ENCODE data around the gene SLC38A10. TPM values are rescaled to one million over a fixed set of nuclear protein-coding genes. Genes with fewer than 3 reads are reported as not detected.
A peak's percentile ranks its signal among the peaks of the same experiment; 100 is the strongest.

Gene SLC38A10
- total and polyA plus RNA-seq, 7 experiments from 2014 or later, result 45.0 to 122 (median 84.8) TPM

DNA sequence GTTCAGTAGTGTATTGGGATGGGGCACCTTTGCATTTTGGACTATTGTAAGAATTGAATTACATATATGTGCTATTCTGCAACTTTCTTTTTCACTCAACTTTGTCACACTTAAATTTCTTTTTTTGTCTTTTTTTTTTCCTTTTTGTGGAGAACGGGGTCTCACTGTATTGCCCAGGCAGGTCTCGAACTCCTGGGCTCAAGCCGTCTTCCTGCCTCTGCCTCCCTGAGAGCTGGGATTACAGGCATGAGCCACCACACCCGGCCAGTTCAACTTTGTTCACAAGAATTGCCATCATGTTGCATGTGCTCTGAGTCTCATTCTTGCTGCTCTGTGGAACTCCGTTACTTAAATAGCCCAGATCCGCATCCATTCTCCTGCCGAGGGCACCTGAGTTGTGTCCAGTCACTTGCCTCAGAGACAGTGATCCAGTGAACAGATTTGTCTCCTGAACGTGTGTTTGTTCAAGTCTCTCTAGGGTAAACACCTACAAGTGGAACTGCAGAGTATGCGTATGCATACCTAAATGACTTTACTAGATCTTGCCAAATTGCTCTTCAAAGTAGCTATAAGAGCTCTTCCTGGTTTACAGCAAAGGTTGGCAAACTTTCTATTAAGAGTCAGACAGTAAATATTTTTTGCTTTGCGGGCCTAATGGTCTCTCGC is 3.4 kb upstream of the SLC38A10 start:
- POLR2A ChIA-PET, result no interaction called here

DNA sequence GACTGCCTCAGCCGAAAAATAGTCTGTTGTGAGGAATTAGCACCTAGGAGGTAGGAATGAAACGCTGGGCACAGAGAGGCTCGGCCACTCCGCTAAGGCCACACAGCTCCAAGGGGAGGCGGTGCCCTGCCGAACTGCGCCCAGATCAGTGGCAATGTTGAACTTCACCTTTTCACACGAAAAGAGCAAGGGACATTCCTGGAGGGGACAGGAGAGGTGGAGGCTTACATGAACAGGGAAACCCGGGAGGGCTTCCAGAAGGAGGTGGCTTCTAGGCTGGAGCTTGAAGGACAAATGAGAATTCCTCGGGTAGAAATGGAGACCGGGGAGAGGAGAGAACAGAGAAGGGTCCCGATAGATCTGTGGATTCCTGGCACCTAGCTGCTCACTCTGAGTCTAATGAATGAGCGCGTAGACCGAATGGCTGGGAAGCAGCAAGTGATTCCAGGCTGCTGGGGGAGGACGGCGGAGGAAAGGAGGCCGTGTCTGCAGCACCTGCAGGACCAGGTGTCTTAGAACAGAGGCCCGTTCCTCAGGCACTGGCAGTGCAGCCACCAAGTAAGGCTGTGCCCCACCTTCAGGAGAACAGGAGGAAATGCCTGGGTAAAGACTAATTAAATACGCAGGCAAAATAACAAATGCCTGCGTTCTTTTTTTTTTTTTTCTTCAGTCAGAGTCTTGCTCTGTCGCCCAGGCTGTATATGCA is 722 bp upstream of the SLC38A10 start:
- H3K27ac ChIP-seq (ENCODE audit: low read depth, low read length), result peak overlapping the region; percentile 94
- no peaks in the 10 kb centered on the region for H3K27me3 Mint-ChIP-seq
- peaks cover 0 to 7% (median 0%) of the 10 kb centered on the region in 5 donors for H3K36me3 Mint-ChIP-seq
- peak; percentile 58 for ATAC-seq
- ChIA-PET CTCF (interaction anchor here (1.1 to 1.2 kb wide), 3 partner anchors 10 to 189 kb away, joined by 3 to 4 read pairs (median 3); no protein-coding TSS in a partner anchor), POLR2A (interaction anchor here (0.9 to 1.9 kb wide), 9 partner anchors 10 to 257 kb away, joined by 3 to 13 read pairs (median 4); partner anchors contain the start of genes NDUFAF8 and TEPSIN)
- peak overlapping the region; percentile 92 to 99 (median 97) for H3K4me3 Mint-ChIP-seq
- peaks cover 17 to 47% (median 33%) of the 10 kb centered on the region in 7 donors for H3K4me1 Mint-ChIP-seq
- peak in 8 of 9 donors; percentile 32 to 72 (median 64) for DNase-seq
- H3K4me1 ChIP-seq (ENCODE audit: control insufficient read depth in 2 of 2, insufficient read depth in 2 of 2, low read length in 2 of 2), result peaks cover 22% of the 10 kb centered on the region in 2 donors
- no peaks in the 10 kb centered on the region for H3K9me3 ChIP-seq (ENCODE audit: control insufficient read depth in 2 of 3, low read length in 3 of 3)
- no peaks in the 10 kb centered on the region for H3K9me3 Mint-ChIP-seq
- peak overlapping the region; percentile 90 to 98 (median 96) for H3K27ac Mint-ChIP-seq
- H3K27me3 ChIP-seq (ENCODE audit: control insufficient read depth in 2 of 2, insufficient read depth in 2 of 2, low read length in 2 of 2), result no peaks in the 10 kb centered on the region
- peak overlapping the region; percentile 82 for H3K4me3 ChIP-seq (ENCODE audit: low read length)
- intact Hi-C loops (cut with micrococcal nuclease), result loop anchor here (1.0 to 10.0 kb wide), 10 partner anchors 11 to 387 kb away; partner anchors contain the start of genes FAAP100 (in 2 of the 2), ACTG1 (in 1 of the 2), ARL16 (in 1 of the 2) and BAHCC1 (in 1 of the 2)
- peaks cover 0 to 11% (median 0%) of the 10 kb centered on the region in 3 experiments for H3K36me3 ChIP-seq (ENCODE audit: control insufficient read depth in 2 of 3, insufficient read depth in 3 of 3, low read length in 3 of 3)

More for the DNA sequence above, 3.4 kb upstream of the SLC38A10 start:
- Histone ChIP-seq H3K9me3 (ENCODE audit: control insufficient read depth in 2 of 3, low read length in 3 of 3) (no peaks in the 10 kb centered on the region), H3K36me3 (ENCODE audit: control insufficient read depth in 2 of 3, insufficient read depth in 3 of 3, low read length in 3 of 3) (peaks cover 0 to 11% (median 0%) of the 10 kb centered on the region in 3 experiments), H3K27me3 (ENCODE audit: control insufficient read depth in 2 of 2, insufficient read depth in 2 of 2, low read length in 2 of 2) (no peaks in the 10 kb centered on the region), H3K27ac (ENCODE audit: low read depth, low read length) (no peak overlapping the region), H3K4me3 (ENCODE audit: low read length) (no peak overlapping the region), H3K4me1 (ENCODE audit: control insufficient read depth in 2 of 2, insufficient read depth in 2 of 2, low read length in 2 of 2) (peaks cover 16 to 17% of the 10 kb centered on the region in 2 donors)
- Mint-ChIP-seq H3K27ac (peak overlapping the region in 4 of 9 donors; percentile 6 to 54 (median 24)), H3K9me3 (no peaks in the 10 kb centered on the region), H3K4me3 (peak overlapping the region in 2 of 10 donors; percentile 21 to 68), H3K4me1 (peaks cover 17 to 25% (median 18%) of the 10 kb centered on the region in 7 donors), H3K27me3 (no peaks in the 10 kb centered on the region), H3K36me3 (peaks cover 0 to 6% (median 0%) of the 10 kb centered on the region in 5 donors)
- intact Hi-C loops (cut with micrococcal nuclease), result loop anchor here in 1 of 2 donors (10.0 kb wide), 2 partner anchors 96 to 216 kb away; partner anchors contain the start of genes ACTG1 and BAHCC1
- no peak for DNase-seq
- CTCF ChIA-PET, result no interaction called here
- no peak for ATAC-seq

GRCh38 chr17:81294512-81295030 is 536 bp downstream of the SLC38A10 start:
- Histone ChIP-seq H3K27me3 (ENCODE audit: control insufficient read depth in 2 of 2, insufficient read depth in 2 of 2, low read length in 2 of 2) (no peaks in the 10 kb centered on the region), H3K9me3 (ENCODE audit: control insufficient read depth in 2 of 3, low read length in 3 of 3) (no peaks in the 10 kb centered on the region), H3K27ac (ENCODE audit: low read depth, low read length) (peak overlapping the region; percentile 94), H3K36me3 (ENCODE audit: control insufficient read depth in 2 of 3, insufficient read depth in 3 of 3, low read length in 3 of 3) (peaks cover 0 to 16% (median 0%) of the 10 kb centered on the region in 3 experiments), H3K4me1 (ENCODE audit: control insufficient read depth in 2 of 2, insufficient read depth in 2 of 2, low read length in 2 of 2) (peaks cover 22% of the 10 kb centered on the region in 2 donors), H3K4me3 (ENCODE audit: low read length) (peak overlapping the region; percentile 82)
- Mint-ChIP-seq H3K9me3 (no peaks in the 10 kb centered on the region), H3K27me3 (no peaks in the 10 kb centered on the region), H3K36me3 (peaks cover 0 to 9% (median 0%) of the 10 kb centered on the region in 5 donors), H3K4me1 (peaks cover 22 to 54% (median 39%) of the 10 kb centered on the region in 7 donors), H3K4me3 (peak overlapping the region; percentile 86 to 99 (median 90)), H3K27ac (peak overlapping the region; percentile 81 to 96 (median 92))
- intact Hi-C loops (cut with micrococcal nuclease), result loop anchor here (1.0 to 10.0 kb wide), 10 partner anchors 9 to 388 kb away; partner anchors contain the start of genes FAAP100 (in 2 of the 2), ACTG1 (in 1 of the 2), ARL16 (in 1 of the 2) and BAHCC1 (in 1 of the 2)
- ChIA-PET CTCF (interaction anchor here (4.0 kb wide), 1 partner anchor 190 kb away, joined by 22 read pairs; no protein-coding TSS in a partner anchor), POLR2A (interaction anchor here (0.7 to 1.9 kb wide), 6 partner anchors 9 to 673 kb away, joined by 3 to 13 read pairs (median 4); no protein-coding TSS in a partner anchor)
- peak in 2 of 9 donors; percentile 9 to 38 for DNase-seq
- ATAC-seq, result no peak

DNA sequence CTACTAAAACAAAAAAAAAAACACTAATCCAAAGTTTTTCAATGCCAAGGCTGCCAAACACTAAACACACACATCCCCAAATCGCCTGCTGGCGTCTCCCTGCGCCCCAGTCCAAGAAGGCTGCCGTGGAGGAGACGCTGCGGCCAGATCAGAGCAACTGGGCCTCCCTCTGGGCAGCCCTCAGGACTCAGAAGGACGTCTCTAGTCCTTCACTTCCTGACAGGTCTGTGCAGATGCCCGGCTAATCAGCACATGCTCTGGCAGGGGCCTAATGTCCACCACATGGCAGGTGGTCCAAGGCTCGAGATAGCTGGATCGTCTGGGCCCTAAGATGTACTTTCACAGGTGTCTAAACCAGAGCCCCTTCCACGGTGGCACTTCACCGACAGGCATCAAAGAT is 2.7 kb downstream of the SLC38A10 start:
- no peak for DNase-seq
- intact Hi-C loops (cut with micrococcal nuclease), result loop anchor here in 1 of 2 donors (5.0 to 10.0 kb wide), 3 partner anchors 102 to 310 kb away; partner anchors contain the start of genes ACTG1 and BAHCC1
- Histone ChIP-seq H3K36me3 (ENCODE audit: control insufficient read depth in 2 of 3, insufficient read depth in 3 of 3, low read length in 3 of 3) (peaks cover 0 to 32% (median 4%) of the 10 kb centered on the region in 3 experiments), H3K4me3 (ENCODE audit: low read length) (no peak overlapping the region), H3K27me3 (ENCODE audit: control insufficient read depth in 2 of 2, insufficient read depth in 2 of 2, low read length in 2 of 2) (no peaks in the 10 kb centered on the region), H3K9me3 (ENCODE audit: control insufficient read depth in 2 of 3, low read length in 3 of 3) (no peaks in the 10 kb centered on the region), H3K4me1 (ENCODE audit: control insufficient read depth in 2 of 2, insufficient read depth in 2 of 2, low read length in 2 of 2) (peaks cover 22% of the 10 kb centered on the region in 2 donors), H3K27ac (ENCODE audit: low read depth, low read length) (no peak overlapping the region)
- Mint-ChIP-seq H3K9me3 (no peaks in the 10 kb centered on the region), H3K36me3 (peaks cover 0 to 10% (median 0%) of the 10 kb centered on the region in 5 donors), H3K4me3 (peak overlapping the region in 1 of 10 donors; percentile 23), H3K27me3 (no peaks in the 10 kb centered on the region), H3K4me1 (peaks cover 25 to 60% (median 42%) of the 10 kb centered on the region in 7 donors), H3K27ac (peak overlapping the region in 3 of 9 donors; percentile 26 to 50 (median 38))
- POLR2A ChIA-PET, result interaction anchor here (1.0 to 1.4 kb wide), 2 partner anchors 213 to 218 kb away, joined by 3 to 4 read pairs; no protein-coding TSS in a partner anchor
- CTCF ChIA-PET, result interaction anchor here (0.6 to 4.0 kb wide), 6 partner anchors 54 to 309 kb away, joined by 3 to 22 read pairs (median 3); partner anchors contain the start of genes NDUFAF8 and TEPSIN
- no peak for ATAC-seq

- Histone ChIP-seq H3K36me3 (ENCODE audit: control insufficient read depth in 2 of 3, insufficient read depth in 3 of 3, low read length in 3 of 3) (peaks cover 0 to 35% (median 4%) of the 10 kb centered on the region in 3 experiments), H3K4me3 (ENCODE audit: low read length) (no peak overlapping the region), H3K27ac (ENCODE audit: low read depth, low read length) (no peak overlapping the region), H3K9me3 (ENCODE audit: control insufficient read depth in 2 of 3, low read length in 3 of 3) (no peaks in the 10 kb centered on the region), H3K27me3 (ENCODE audit: control insufficient read depth in 2 of 2, insufficient read depth in 2 of 2, low read length in 2 of 2) (no peaks in the 10 kb centered on the region), H3K4me1 (ENCODE audit: control insufficient read depth in 2 of 2, insufficient read depth in 2 of 2, low read length in 2 of 2) (peaks cover 22 to 24% of the 10 kb centered on the region in 2 donors)
- H3K4me3 Mint-ChIP-seq, result peak overlapping the region in 8 of 10 donors; percentile 39 to 73 (median 55)
- no peaks in the 10 kb centered on the region for H3K27me3 Mint-ChIP-seq
- peaks cover 0 to 16% (median 0%) of the 10 kb centered on the region in 5 donors for H3K36me3 Mint-ChIP-seq
- ATAC-seq (peak; percentile 80), DNase-seq (peak; percentile 53 to 77 (median 73))
- H3K27ac Mint-ChIP-seq, result peak overlapping the region in 8 of 9 donors; percentile 25 to 78 (median 46)
- POLR2A ChIA-PET, result interaction anchor here (1.0 to 1.4 kb wide), 3 partner anchors 214 to 221 kb away, joined by 3 to 6 read pairs (median 4); partner anchors contain the start of gene ACTG1
- no peaks in the 10 kb centered on the region for H3K9me3 Mint-ChIP-seq
- CTCF ChIA-PET, result interaction anchor here (0.6 to 4.0 kb wide), 6 partner anchors 53 to 309 kb away, joined by 3 to 22 read pairs (median 3); partner anchors contain the start of genes NDUFAF8 and TEPSIN
- H3K4me1 Mint-ChIP-seq, result peaks cover 30 to 65% (median 49%) of the 10 kb centered on the region in 7 donors
- intact Hi-C loops (cut with micrococcal nuclease), result loop anchor here in 1 of 2 donors (1.0 to 10.0 kb wide), 4 partner anchors 103 to 311 kb away; partner anchors contain the start of genes ACTG1 and BAHCC1
Observed at GRCh38 chr17:81291662-81292061, 3.4 kb downstream of the SLC38A10 start.

Data from naive thymus-derived CD4-positive, alpha-beta T cell (primary cell).